Activated CD8-positive, alpha-beta memory T cell treated with anti-CD3 and anti-CD28 coated beads for 4 hours (primary cell): ENCODE data around the gene TMEM14C.

ENCODE experiments used
- DNase-seq, 2 donors: peaks; one replicate each; pipeline ENCODE4 v3.0.0-alpha.2; 2020; ENCODE audit warnings: low read depth in 2 of 2

The TMEM14C gene

DNA sequence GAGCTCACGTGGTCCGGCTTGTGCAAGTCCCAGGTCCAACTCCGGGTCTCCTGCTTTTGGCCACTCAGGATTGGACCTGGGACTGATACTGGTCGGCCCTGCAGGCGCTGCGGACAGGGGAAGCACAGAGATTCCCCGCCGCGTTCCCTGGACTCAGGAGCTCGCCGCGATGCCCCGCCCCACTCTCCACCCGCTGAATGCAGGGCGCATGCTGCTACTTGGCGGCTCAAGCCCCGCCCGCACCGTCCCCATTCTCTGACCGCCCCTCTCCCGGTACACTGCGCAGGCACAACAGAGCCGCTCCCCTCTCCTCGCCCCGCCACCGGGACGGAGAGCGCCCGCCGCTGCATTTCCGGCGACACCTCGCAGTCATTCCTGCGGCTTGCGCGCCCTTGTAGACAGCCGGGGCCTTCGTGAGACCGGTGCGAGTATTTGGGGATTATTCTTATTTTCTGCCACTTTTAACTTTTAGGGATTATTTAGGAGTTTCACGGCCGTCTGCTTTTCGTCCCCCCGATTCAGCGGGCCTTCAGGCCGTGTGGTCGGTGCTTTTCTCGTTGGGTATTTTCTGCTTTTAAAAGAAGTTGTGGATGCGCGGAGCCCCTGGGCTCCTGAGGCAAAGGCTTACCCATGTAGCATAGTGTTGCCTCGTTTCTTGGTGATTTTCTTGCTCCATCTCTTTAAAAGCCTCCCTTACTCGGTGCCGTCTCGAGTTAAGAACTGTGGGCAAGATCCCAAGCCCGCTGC is at the start of gene TMEM14C:
TMEM14C (plus strand) TSS at position 251 of the 747 bp plus-strand sequence. CDS start 1,544 bp downstream, outside the sequence.
- DNase-seq, result peak; percentile 65 to 67

- DNase-seq, result no peak
Observed at GRCh38 chr6:10676403-10676802, 46.5 kb upstream of the TMEM14C start.

DNA sequence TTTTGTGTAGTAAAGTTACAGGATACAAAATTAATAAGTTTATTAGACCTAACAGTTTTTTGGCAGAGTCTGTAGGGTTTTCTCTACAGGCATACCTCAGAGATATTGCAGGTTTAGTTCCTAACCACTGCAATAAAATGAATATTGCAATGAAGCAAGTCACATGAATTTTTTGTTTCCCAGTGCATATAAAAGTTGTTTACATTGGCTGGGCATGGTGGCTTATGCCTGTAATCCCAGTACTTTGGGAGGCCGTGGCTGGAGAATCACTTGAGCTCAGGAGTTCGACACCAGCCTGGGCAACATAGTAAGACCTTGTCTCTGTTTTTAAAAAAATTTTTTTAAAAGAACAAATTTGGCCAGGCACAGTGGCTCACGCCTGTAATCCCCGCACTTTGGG is 44.4 kb upstream of the TMEM14C start:
- no peak for DNase-seq

- no peak for DNase-seq
Observed at GRCh38 chr6:10681795-10682194, 41.1 kb upstream of the TMEM14C start.

DNA sequence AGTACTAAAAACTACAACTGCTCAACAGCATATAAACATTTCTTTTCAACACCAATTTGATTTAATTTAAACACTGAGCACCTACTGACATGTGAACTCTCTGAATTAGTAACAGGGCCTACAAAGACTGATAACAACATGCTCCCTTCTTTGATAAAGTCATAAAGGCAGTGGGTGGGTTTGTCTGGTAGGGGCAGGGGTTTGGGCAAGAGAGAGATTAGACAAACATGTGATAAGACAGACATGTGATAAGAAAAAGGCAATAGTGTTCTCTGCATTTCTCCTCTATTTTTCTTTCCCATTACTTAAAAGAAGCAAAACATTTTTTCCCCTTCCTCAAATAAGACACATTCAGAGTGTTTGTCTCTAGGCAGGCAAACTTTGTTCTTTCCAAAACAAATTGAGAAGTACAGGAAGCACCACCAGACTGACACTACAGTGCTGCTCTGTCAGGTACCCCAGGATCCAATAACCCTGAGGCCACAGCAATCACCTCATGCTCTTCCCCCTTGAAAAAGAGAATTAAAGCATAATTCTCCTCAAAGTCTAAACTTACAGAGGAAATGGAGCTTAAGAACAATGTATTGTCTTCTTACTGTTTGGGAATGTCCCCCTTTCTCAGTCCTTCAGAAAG is 40.4 kb upstream of the TMEM14C start:
- DNase-seq, result no peak

- DNase-seq, result no peak
Observed at GRCh38 chr6:10684618-10685017, 38.3 kb upstream of the TMEM14C start.

GRCh38 chr6:10685092-10685915 is 37.6 kb upstream of the TMEM14C start:
- no peak for DNase-seq

- no peak for DNase-seq
Observed at GRCh38 chr6:10686901-10687300, 36.0 kb upstream of the TMEM14C start.

GRCh38 chr6:10687582-10687981 is 35.3 kb upstream of the TMEM14C start:
- no peak for DNase-seq

DNA sequence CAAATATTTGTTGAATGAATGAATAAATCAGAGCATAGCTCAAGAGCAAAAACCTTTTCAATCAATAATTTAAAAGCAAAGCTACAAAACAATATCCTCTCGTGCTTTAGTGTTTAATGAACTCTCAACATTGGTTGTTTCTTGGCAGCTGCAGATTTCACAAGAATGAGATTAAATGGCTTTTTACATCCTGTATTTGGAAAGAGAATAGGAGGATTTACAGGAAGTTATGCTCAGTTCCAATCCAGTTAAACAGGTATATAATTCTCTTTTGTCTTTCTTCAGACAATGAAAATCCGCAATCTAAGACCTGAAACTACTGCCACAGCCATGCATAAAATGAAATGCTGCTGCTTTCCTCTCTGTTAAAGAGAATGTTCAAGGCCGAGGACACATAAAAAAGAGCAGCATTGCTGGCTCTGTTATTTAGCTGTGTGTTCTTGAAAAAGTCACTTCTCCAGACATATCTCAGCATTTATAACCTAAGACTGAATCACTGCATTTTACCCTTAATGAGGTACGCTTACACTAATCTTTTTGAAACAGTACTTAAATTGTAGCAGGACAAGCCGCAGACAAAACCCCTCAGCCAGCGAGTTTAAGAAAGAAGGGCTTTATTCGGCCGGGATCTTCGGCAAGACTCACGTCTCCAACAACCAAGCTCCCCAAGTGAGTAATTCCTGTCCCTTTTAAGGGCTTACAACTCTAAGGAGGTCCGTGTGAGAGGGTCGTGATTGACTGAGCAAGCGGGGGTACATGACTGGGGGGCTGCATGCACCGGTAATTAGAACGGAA is 32.0 kb upstream of the TMEM14C start:
- DNase-seq, result no peak

GRCh38 chr6:10692965-10693538 is 29.8 kb upstream of the TMEM14C start:
- DNase-seq, result no peak

- DNase-seq, result peak; percentile 87 to 91
Observed at GRCh38 chr6:10694302-10695085, 28.4 kb upstream of the TMEM14C start, which contains the start of the genes C6orf52 and PAK1IP1. TSS of gene C6orf52 (minus strand) at chr6:10694616. CDS start at chr6:10687550, 7,066 bp downstream. TSS of gene PAK1IP1 (plus strand) at chr6:10694972. CDS start at chr6:10694986, 14 bp downstream.

GRCh38 chr6:10695086-10695657 is 27.7 kb upstream of the TMEM14C start:
- DNase-seq, result no peak

DNA sequence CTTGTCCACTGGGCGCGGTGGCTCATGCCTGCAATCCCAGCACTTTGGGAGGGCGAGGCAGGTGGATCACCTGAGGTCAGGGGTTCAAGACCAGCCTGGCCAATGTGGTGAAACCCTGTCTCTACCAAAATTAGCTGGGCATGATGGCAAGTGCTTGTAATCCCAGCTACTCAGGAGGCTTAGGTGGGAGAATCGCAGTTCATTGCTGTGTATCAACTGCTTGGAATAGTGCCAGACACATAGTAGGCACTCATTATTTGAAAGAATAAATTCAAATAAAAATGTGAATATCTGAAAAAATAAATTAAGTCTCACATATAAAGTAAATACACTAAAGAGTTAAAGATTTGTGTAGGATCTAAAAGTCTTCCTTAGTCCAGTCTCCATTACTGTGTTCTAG is 26.2 kb upstream of the TMEM14C start:
- DNase-seq, result no peak

DNA sequence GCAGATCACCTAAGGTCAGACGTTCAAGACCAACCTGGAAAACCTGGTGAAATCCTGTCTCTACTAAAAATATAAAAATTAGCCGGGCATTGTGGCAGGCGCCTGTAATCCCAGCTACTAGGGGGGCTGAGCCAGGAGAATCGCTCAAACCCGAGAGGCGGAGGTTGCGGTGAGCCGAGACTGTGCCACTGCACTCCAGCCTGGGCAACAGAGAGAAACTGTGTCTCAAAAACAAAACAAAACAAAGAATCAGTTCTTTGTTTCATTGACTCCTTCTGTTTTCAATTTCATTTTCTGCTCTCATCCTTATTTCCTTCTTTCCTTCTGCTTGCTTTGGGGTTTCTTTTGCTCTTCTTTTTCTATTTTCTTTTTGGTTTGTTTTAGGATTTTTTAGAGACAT is 8.9 kb upstream of the TMEM14C start:
- no peak for DNase-seq

DNA sequence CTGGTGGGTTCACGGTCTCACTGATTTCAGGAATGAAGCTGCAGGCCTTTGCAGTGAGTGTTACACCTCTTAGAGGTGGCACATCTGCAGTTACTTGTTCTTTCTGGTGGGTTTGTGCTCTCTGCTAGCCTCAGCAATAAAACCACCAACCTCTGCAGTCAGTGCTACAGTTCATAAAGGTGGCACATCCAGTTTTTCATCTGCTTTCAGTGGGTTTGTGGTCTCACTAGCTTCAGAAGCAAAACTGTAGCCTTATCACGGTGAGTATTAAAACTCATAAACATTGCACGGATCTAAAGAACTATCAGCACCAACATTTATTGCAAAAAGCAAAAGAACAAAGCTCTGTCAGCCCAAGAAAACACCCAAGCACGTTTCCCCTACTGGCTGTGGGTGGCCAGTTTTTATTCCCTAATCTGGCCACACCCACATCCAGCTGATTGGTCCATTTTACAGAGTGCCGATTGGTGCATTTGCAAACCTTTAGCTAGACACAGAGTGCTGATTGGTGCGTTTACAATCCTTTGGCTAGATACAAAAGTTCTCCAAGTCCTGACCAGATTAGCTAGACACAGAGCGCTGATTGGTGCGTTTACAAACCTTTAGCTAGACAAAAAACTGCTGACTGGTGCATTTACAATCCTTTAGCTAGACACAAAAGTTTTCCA is 3.4 kb upstream of the TMEM14C start:
- no peak for DNase-seq

- DNase-seq, result no peak
Observed at GRCh38 chr6:10719964-10720264, 3.0 kb upstream of the TMEM14C start.

- DNase-seq, result peak in 1 of 2 donors; percentile 24
Observed at GRCh38 chr6:10720265-10720959, 2.5 kb upstream of the TMEM14C start.
